T-helper 2 cell treated with Interferon-gamma antibody and Interleukin-4, amounts not matched to agents 5 μg/mL and 100 μg/mL, for 36 hours (primary cell): ENCODE measurements around the gene DHRS7B.
"Not testable (repeated sequence)": the region's sequence is repeated elsewhere in the genome, so short reads cannot be mapped to it uniquely, and the experiment has no call there.

ENCODE experiments used
- DNase-seq: peaks from one replicate; pipeline ENCODE4 v3.0.0; 2021; ENCODE audit warnings: low spot score
- H3K27ac Mint-ChIP-seq: one replicate; pipeline ENCODE4 v1.8.0; 2021; ENCODE audit warnings: mild to moderate bottlenecking, mixed read lengths
- H3K27me3 Mint-ChIP-seq: one replicate; pipeline ENCODE4 v1.8.0; 2021; ENCODE audit warnings: low read depth, mixed read lengths
- H3K36me3 Mint-ChIP-seq: one replicate; pipeline ENCODE4 v1.8.0; 2021; ENCODE audit warnings: low read depth, mixed read lengths
- H3K4me1 Mint-ChIP-seq: one replicate; pipeline ENCODE4 v1.8.0; 2021; ENCODE audit warnings: low read depth, mixed read lengths
- H3K4me3 Mint-ChIP-seq: one replicate; pipeline ENCODE4 v1.8.0; 2022; ENCODE audit warnings: mild to moderate bottlenecking, moderate library complexity, mixed read lengths
- H3K9me3 Mint-ChIP-seq: one replicate; pipeline ENCODE4 v1.8.0; 2021; ENCODE audit warnings: mixed read lengths

The DHRS7B gene

DNA sequence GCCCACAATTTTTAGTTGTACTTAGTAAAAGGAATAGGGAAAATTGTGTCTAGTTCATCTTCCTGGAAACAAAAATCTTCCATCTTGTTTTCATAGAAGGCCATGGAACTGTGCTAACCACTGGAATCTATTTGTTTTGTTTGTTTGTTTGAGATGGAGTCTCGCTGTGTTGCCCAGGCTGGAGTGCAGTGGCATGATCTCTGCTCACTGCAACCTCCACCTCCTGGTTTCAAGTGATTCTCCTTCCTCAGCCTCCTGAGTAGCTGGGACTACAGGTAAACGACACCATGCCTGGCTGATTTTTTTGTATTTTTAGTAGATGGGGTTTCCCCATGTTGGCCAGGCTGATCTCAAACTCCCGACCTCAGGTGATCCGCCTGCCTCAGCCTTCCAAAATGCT lies 2.2 kb upstream of the DHRS7B start:
- not testable (repeated sequence) for H3K27ac Mint-ChIP-seq, H3K9me3 Mint-ChIP-seq, H3K4me3 Mint-ChIP-seq, H3K36me3 Mint-ChIP-seq, DNase-seq, H3K27me3 Mint-ChIP-seq
- H3K4me1 Mint-ChIP-seq = peaks cover 36% of the 10 kb centered on the region

DNA sequence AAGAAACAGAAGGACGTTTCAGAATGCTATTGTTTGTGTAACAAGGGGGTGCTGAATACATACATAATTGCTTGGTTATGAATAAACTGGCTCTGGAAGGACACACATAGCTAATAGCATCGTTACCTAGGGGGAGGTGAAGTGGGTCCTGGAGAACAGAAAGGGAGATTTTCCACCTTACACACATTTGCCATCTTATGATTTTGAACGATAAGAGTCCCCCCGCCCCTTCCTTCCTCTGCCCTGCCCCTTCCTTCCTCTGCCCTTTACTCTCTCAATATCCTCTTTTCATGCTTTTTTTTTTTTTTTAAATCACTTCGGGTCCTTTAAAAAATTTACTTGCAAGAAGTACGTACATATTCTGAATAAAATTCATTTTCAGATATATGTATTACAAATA lies 902 bp upstream of the DHRS7B start:
- peak; percentile 31 for DNase-seq
- H3K9me3 Mint-ChIP-seq = no peaks in the 10 kb centered on the region

DNA sequence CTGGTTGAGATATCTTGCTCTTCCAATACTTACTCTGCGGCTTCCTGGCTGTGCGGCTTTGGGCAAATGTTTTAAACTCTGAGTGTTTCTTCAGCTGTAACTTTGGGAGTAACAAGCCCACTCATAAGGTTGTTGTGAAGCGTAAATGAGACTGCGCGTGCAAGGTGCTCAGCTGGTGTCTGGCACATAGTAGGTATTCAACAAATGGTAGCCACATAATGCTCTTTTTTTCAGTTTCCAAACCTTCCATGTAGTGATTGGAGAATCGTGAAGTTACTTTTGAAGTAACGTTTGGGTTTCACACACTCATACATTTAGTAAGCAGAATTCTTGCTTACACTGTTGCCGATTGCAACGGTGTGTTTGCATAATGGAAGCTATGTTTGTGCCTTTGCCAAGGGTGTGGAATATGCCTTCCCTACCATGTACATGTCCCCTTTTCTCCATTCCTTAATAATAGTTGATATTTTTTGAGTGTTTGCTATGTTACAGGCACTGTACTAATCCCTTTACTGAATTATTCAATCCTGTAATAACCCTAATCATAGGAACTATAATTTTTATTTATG lies 829 bp downstream of the DHRS7B start:
- no peak for DNase-seq
- Mint-ChIP-seq H3K4me1 (peaks cover 29% of the 10 kb centered on the region), H3K9me3 (no peaks in the 10 kb centered on the region), H3K27me3 (peaks cover 2% of the 10 kb centered on the region), H3K4me3 (peak overlapping the region; percentile 96), H3K36me3 (peaks cover 1% of the 10 kb centered on the region), H3K27ac (peak overlapping the region; percentile 81)

More for the DNA sequence above, 902 bp upstream of the DHRS7B start:
- peaks cover 4% of the 10 kb centered on the region for H3K27me3 Mint-ChIP-seq
- peak overlapping the region; percentile 81 for H3K27ac Mint-ChIP-seq
- H3K4me3 Mint-ChIP-seq = peak overlapping the region; percentile 96
- peaks cover 29% of the 10 kb centered on the region for H3K4me1 Mint-ChIP-seq
- H3K36me3 Mint-ChIP-seq = peaks cover 1% of the 10 kb centered on the region

DNA sequence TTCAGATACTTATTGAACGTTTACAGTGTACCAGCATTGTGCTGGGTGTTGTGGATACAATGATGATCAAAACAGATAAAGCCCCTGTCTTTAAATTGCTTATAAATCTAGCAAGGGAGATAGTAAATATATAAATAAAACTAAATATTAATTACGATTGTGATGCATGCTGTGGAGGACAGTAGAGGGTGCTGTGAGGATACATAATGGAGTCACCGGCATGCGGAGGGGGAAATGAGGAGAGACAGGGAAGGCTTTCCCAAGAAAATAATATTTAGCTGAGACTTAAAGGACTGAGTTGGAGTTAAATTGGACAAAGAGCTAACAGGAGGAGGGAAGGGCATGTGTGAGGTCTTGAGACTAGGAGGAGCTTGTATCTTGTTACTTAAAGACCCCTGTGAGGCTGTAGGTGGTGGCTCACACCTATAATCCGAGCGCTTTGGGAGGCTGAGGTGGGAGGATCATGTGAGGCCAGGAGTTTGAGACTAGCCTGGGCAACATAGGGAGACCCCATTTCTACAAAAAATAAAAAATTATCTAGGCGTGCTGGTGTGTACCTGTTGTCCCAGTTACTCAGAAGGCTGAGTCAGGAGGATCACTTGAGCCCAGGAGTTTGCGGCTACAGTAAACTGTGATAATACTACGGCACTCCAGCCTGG lies 2.4 kb downstream of the DHRS7B start:
- Mint-ChIP-seq H3K27ac (no peak overlapping the region), H3K9me3 (peaks cover 13% of the 10 kb centered on the region), H3K27me3 (peaks cover 2% of the 10 kb centered on the region), H3K36me3 (peaks cover 8% of the 10 kb centered on the region), H3K4me1 (peaks cover 28% of the 10 kb centered on the region), H3K4me3 (peak overlapping the region; percentile 50)
- no peak for DNase-seq

DNA sequence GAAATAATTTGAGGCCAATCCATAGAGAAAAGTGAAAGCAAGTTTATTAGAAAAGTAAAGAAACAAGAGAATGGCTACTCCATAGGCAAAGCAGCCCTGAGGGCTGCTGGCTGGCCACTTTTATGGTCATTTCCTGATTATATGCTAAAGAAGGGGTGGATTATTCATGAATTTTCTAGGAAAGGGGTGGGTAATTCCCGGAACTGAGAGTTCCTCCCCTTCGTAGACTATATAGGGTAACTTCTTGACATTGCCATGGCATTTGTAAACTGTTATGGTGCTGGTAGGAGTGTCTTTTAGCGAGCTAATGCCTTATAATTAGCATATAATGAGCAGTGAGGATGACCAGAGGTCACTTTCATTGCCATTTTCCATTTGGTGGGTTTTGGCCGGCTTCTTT lies 4.4 kb downstream of the DHRS7B start:
- peaks cover 14% of the 10 kb centered on the region for H3K4me1 Mint-ChIP-seq
- H3K27ac Mint-ChIP-seq = no peak overlapping the region
- no peak for DNase-seq
- peaks cover 2% of the 10 kb centered on the region for H3K27me3 Mint-ChIP-seq
- H3K36me3 Mint-ChIP-seq = peaks cover 8% of the 10 kb centered on the region
- H3K9me3 Mint-ChIP-seq = peaks cover 25% of the 10 kb centered on the region
- no peak overlapping the region for H3K4me3 Mint-ChIP-seq

DNA sequence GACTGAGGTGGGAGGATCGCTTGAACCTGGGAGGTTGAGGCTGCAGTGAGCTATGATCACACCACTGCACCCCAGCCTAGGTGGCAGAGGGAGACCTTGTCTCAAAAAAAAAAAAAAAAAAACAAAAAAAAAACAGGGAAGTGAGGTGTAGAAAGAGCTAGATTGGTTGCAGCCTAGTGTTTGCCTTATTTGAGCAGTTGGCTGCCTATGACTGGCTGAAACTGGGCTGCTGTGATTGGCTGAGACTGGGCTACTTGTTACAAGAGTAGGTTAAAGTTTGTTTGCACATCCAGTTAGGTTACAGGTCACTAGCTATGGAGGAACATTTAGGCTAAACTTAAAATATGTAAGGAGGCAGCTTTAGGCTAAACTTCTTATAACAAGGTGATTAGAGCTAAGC lies 5.7 kb downstream of the DHRS7B start:
- peaks cover 25% of the 10 kb centered on the region for H3K9me3 Mint-ChIP-seq
- no peaks in the 10 kb centered on the region for H3K27me3 Mint-ChIP-seq
- no peak for DNase-seq
- H3K36me3 Mint-ChIP-seq = peaks cover 8% of the 10 kb centered on the region
- no peak overlapping the region for H3K27ac Mint-ChIP-seq
- no peak overlapping the region for H3K4me3 Mint-ChIP-seq
- peaks cover 7% of the 10 kb centered on the region for H3K4me1 Mint-ChIP-seq

DNA sequence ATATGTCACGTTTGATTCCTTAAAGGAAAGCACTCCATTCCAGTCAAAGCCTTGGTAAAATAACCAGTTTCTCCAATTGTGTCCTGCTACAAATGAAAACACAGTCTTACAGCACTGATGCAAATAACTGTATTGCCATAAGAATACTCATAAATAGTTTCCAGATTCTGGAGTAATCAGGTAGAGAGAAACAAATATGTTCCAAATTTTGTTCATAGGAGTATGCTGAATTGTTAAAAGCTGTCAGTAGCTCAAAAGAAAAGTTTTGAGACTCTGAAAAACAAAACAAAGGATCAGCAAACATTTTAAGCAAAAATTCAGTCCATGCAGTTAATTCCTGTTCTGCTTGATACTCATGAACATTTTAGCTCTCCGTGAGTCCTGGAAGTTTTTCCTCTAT lies 7.8 kb downstream of the DHRS7B start:
- H3K4me3 Mint-ChIP-seq = no peak overlapping the region
- no peaks in the 10 kb centered on the region for H3K4me1 Mint-ChIP-seq
- no peak for DNase-seq
- peaks cover 9% of the 10 kb centered on the region for H3K36me3 Mint-ChIP-seq
- no peaks in the 10 kb centered on the region for H3K27me3 Mint-ChIP-seq
- H3K27ac Mint-ChIP-seq = no peak overlapping the region
- peaks cover 25% of the 10 kb centered on the region for H3K9me3 Mint-ChIP-seq

DNA sequence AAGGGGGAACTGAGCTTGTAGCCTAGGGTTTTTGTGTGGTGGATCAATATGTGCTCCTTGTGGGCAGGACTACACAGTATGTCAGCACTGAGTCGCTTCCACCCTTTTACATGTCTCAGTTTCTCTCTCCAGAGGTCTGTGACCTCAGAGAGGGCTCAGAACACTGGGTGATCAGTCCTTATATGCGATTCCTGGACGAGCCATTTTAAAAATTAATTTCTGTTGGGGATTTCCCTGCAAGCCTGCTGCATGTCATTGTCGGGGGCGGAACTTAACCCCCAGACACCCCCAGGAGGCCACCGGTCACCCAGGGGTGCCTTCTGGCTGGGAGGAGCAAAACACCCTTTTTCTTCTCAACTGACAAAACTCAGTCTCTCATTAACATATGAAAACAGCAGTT lies 14.1 kb downstream of the DHRS7B start:
- Mint-ChIP-seq H3K4me1 (no peaks in the 10 kb centered on the region), H3K27ac (no peak overlapping the region), H3K27me3 (no peaks in the 10 kb centered on the region), H3K4me3 (no peak overlapping the region), H3K36me3 (peaks cover 18% of the 10 kb centered on the region), H3K9me3 (peaks cover under 1% of the 10 kb centered on the region)
- no peak for DNase-seq

DNA sequence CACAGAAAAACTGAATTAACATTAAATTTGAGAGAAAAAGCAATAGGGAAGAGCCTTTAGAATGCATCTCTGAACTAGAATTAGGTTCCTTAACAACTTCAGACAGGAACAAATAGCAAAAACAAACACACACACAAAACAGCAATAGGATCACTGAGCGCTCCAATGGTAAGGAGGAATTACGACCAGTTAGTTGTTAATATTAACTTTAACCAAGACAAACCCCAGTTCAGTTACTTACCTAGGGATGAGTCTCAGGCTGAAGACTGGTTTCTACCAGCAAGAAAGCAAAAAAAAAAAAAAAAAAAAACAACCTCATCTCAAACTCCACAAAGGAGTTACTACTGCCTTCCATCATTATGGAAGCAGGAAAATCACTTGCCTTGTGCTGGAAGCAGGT lies 14.6 kb downstream of the DHRS7B start:
- H3K4me3 Mint-ChIP-seq = no peak overlapping the region
- no peaks in the 10 kb centered on the region for H3K27me3 Mint-ChIP-seq
- no peaks in the 10 kb centered on the region for H3K9me3 Mint-ChIP-seq
- DNase-seq = no peak
- peaks cover 18% of the 10 kb centered on the region for H3K36me3 Mint-ChIP-seq
- no peak overlapping the region for H3K27ac Mint-ChIP-seq
- H3K4me1 Mint-ChIP-seq = no peaks in the 10 kb centered on the region

DNA sequence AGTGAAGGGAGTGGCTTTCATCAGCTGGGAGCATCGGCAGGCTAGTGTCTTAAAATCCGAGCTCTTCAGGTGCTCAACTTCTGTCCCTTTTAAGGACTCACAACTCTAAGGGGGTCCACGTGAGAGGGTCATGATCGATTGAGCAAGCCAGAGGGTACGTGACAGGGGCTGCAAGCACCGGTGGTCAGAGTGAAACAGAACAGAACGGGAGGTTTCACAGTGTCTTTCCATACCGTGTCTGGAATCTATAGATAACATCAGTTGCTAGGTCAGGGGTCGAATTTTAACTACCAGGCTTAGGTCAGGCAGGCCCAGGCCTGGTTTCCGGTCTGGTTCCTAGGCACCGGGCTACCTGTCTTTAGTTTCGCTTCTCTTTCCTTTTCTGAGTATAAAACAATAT lies 15.3 kb downstream of the DHRS7B start:
- H3K4me3 Mint-ChIP-seq, H3K9me3 Mint-ChIP-seq, H3K4me1 Mint-ChIP-seq, DNase-seq, H3K27me3 Mint-ChIP-seq, H3K27ac Mint-ChIP-seq: not testable (repeated sequence)
- H3K36me3 Mint-ChIP-seq = peaks cover 25% of the 10 kb centered on the region

DNA sequence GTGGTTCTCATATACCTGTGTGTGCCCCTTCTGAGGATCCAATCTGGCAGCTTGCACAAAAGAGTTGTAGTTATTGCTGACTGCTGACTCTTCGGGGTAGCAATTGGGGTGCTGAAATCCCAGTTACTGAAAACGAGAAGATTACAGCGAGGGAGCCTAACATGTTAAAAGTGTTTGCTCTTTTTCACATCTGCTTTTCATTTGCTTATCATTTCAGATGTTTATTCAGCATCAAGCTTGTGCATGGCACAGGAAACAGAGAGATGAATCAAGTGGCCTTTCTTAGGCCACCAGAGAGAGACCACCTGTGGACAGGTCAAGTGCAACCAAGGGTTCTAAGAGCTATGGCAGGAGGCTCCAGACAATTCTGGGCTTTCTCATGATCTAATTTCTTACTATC lies 16.9 kb downstream of the DHRS7B start:
- H3K36me3 Mint-ChIP-seq = peaks cover 30% of the 10 kb centered on the region
- no peak for DNase-seq
- no peak overlapping the region for H3K4me3 Mint-ChIP-seq
- H3K4me1 Mint-ChIP-seq = no peaks in the 10 kb centered on the region
- H3K27ac Mint-ChIP-seq = no peak overlapping the region
- peaks cover 12% of the 10 kb centered on the region for H3K9me3 Mint-ChIP-seq
- H3K27me3 Mint-ChIP-seq = no peaks in the 10 kb centered on the region

DNA sequence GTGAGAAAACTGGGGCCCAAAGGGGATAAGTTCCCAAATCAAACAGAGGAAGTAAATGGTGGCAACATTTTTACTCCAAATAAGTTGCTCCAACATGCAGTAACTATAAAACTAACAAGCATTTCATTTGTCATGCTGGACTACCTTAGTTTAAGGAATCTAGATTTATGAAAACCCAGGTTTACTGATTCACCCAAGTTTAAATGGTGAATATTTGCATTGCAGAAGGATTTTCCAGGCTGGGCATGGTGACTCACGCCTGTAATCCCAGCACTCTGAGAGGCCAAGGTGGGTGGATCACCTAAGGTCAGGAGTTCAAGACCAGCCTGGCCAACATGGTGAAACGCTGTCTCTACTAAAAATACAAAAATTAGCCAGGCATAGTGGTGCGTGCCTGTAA lies 17.5 kb downstream of the DHRS7B start:
- not testable (repeated sequence) for H3K4me1 Mint-ChIP-seq

DNA sequence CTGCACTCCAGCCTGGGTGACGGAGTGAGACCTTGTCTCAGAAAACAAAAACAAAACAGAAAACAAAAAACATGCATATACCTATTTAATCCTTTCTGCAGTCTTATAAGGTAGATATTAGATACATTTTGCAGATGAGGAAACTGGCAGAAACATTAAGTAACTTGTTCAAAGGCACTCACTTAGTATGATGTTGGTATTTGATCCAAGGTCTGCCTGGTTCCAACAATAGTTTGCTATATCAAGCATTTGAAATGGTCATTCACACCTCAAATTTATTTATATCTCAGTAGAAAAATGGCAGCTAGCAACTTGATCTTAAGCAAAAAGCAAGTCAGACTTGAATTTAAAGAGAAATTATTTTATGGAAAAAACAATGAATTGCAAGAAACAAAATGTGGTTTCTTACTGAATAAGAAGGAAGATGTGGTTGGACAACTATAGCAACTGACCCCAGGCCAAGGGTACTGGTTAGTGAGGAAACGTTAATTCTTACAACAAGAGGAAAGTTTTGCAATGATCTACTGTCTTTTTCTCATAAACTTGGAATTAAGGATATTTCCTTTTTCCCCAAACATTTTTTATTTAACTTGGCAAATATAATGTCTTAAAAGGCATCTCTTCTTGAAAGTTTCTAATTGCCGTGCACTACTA lies 19.7 kb downstream of the DHRS7B start:
- H3K27ac Mint-ChIP-seq = no peak overlapping the region
- no peak for DNase-seq
- H3K36me3 Mint-ChIP-seq = peaks cover 35% of the 10 kb centered on the region
- no peaks in the 10 kb centered on the region for H3K27me3 Mint-ChIP-seq
- no peak overlapping the region for H3K4me3 Mint-ChIP-seq
- peaks cover 30% of the 10 kb centered on the region for H3K9me3 Mint-ChIP-seq
- H3K4me1 Mint-ChIP-seq = peaks cover 3% of the 10 kb centered on the region

More for the DNA sequence above, 17.5 kb downstream of the DHRS7B start:
- H3K36me3 Mint-ChIP-seq = peaks cover 35% of the 10 kb centered on the region
- H3K27me3 Mint-ChIP-seq, H3K27ac Mint-ChIP-seq, DNase-seq, H3K4me3 Mint-ChIP-seq: not testable (repeated sequence)
- peaks cover 18% of the 10 kb centered on the region for H3K9me3 Mint-ChIP-seq

DNA sequence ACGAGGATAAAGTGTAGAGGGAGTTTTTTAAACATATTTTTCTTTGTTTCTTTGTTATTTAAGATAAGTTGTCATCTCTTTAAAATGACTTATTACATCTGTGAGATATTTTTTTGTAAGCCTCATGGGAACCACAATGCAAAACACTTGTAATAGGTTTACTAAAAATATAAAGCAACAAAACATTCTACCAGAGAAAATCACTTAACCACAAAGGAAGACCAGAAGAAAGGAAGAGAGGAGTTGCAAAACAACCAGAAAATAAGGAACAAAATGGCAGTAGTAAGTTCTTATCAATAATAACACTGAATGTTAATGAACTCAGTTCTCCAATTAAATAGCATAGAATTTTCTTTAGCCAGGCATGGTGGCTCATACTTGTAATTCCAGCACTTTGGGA lies 22.9 kb downstream of the DHRS7B start:
- no peak overlapping the region for H3K27ac Mint-ChIP-seq
- H3K4me1 Mint-ChIP-seq = peaks cover 3% of the 10 kb centered on the region
- H3K27me3 Mint-ChIP-seq = no peaks in the 10 kb centered on the region
- H3K9me3 Mint-ChIP-seq = peaks cover 58% of the 10 kb centered on the region
- H3K36me3 Mint-ChIP-seq = peaks cover 27% of the 10 kb centered on the region
- H3K4me3 Mint-ChIP-seq = no peak overlapping the region
- no peak for DNase-seq
